GM19239 (cell line): Measurements from ENCODE around the gene CHTF18.

ENCODE experiments used
- DNase-seq: peaks from one replicate; pipeline ENCODE4 v3.0.0; 2011; ENCODE audit warnings: low spot score; ENCODE audit not compliant: insufficient read length
- FAIRE-seq: peaks from 2 replicates; lab custom pipeline; 2011; peaks lifted over from hg19 to GRCh38; lab: Jason Lieb, UNC

CHTF18 gene

DNA sequence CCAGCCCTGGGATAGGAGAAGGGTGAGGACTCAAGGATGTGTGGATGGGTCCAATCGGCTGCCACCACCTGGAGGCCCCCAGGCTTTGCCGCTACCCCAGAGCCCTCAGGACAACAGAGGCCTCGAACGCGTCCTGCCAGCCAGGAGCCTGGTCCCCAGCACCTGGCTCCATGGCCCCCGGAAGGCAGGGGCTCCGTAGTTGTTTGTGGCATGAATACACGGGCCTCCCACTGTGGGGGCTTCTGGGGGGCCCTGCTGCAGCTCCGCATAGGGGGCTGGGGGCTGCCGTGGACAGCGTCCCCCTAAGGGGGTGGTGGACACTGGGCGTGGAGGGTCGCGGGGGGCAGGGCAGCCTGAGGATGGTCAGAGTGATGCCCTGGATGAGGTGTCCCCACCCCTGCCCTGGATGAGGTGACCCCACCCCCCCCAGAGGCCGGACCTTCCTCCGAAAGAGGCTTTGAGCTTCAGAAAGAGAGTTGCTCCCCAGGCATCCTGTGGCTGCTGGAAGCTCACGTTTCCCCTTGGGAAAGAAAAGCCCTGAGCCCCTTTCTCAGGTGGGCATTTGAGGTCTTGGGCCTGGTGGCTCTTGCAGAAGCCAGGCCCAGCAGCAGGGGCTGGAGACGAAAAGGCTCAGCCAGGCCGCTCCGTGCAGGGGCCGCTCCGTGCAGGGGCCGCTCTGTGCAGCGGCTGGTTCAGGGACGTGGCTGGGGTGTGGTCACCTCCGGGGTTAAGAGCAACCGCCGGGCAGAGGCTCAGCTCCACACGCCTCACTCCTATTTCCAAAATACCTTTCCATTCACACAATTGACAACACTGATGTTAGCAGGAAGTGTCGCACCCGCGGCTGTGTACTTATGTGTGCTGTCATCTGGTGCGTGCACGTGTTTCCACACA is 52.4 kb downstream of the CHTF18 start:
- DNase-seq (no peak), FAIRE-seq (no peak)

DNA sequence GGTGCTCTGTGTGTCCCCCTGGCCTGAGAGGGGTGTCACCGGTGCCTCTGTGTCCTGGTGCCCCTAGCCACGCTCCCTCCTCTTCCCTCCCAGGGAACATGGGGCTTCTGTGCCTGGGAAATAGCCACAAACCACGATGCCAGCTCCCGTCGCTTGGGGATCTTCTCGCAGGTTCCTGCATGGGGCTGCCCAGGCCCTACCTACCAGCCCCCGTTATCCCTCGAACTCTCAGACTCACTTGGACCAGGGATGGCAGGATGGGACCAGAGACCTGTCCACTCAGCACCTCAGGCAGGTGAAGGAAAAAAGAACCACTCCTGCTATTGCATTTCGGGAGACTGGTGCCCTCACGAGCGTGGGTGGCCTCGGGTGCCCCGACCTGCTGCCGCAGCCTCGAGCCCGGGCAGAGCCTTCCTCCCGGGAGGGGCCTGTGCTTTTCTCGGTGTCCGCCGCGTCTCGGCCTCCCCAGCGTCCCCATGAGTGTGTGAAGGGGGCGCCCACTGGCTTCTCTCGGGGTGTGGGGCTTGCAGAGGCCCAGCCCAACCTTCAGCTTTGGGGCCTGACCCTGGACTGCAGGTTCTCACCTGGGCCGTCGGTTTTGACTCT is 53.1 kb downstream of the CHTF18 start:
- DNase-seq (no peak), FAIRE-seq (no peak)

GRCh38 chr16:842061-842476 is 53.6 kb downstream of the CHTF18 start:
- FAIRE-seq: no peak

DNA sequence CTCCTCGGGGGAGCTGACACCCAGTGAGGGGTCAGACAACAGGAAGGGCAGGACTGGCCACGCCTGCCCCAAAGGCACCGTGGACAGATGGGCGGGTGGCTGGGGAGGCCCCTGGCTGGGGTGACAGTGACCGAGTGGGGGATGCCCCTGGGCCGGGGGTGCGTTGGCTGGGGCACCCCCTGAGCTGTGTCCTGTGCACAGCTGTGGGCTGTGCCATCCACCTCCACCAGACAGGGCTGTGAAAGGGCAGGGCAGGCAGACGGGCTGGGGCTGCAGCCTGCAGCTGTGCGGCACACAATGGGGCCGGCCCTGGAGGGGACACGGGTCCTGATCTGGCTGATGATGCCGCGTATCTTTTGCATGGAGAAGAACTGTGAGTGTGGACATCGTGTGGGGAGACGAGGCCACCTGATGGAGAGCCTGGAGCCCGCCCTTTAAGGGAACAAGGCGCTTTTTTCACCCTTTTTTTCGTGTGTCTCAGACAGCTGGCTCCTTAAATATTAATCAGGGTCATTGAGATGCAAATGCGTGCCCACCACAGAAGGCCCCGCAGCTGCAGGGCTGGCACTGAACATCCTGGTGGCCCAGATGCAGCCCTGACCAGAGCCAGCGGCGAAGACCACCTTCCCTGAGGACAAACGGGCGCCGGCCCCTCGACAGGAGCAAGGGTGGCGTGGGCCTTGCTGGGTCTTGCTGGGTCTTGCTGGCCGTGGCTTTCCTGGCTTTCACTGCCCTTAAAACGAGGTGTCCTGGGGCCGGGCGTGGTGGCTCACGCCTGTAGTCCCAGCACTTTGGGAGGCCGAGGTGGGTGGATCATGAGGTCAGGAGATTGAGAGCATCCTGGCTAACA is 54.5 kb downstream of the CHTF18 start:
- no peak for FAIRE-seq

More at GRCh38 chr16:842061-842476, 53.6 kb downstream of the CHTF18 start:
- no peak for DNase-seq

DNA sequence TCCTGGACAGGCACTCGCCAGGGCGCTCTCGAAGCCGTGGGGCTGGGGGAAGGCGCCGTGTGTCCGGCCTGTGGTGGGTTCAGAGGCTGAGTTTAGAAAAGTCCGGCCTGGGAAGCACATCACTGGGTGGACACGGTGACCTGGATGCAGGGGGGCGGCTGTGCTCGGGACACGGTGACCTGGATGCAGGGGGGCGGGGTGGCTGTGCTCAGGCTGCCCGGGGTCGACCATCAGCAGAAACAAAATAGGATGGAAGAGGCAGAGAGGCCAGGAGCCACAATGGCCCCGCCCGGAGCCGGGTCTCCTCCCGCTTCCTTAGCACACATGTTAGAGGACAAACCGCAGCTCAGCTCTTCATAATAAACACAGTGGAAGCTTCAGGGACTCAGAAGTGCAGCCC is 55.4 kb downstream of the CHTF18 start:
- FAIRE-seq: no peak
- no peak for DNase-seq

More for the DNA sequence above, 54.5 kb downstream of the CHTF18 start:
- DNase-seq: no peak

GRCh38 chr16:844638-845350 is 56.4 kb downstream of the CHTF18 start:
- no peak for FAIRE-seq
- no peak for DNase-seq

DNA sequence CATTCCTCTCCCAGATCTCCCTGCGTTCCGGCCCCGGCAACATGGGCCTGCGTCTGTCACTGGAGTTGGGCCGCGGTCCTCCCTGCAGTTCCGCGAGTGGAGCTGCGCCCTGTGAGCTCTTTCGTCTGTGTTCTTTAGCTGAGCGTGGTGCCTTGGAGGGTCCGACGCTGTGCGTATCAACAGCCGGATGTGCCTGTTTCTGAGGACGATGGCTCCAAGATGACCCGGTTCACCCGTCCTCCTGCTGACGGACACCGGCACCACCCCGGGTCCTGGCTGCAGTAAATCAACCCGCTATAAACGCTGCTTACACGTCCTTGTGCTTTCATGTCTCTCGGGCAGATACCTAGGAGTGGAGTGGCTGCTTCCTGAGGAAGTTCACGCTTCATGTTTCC is 56.9 kb downstream of the CHTF18 start:
- no peak for FAIRE-seq
- DNase-seq: no peak

DNA sequence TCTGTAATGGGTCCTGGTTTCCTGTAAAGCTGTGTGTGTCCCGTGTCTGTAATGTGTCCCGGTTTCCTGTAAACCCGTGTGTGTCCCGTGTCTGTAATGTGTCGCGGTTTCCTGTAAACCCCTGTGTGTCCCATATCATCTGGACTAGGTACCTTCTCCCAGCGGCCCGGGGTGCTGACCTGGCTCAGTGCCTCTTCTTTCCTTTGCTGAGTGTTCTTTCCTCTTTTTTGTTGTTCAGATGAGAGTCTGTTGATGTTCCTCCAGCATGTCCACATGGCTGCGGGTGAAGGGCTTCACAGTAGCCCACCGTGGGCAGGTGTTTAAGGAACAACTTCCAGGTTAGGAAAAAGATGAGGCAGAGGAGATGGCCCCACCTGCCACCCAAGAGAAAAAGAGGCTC is 58.7 kb downstream of the CHTF18 start:
- FAIRE-seq: peak; percentile 71

More for the DNA sequence above, 58.7 kb downstream of the CHTF18 start:
- no peak for DNase-seq
